ENCODE data around the gene SPATS2L.

GRCh38 chr2:200296118-200296517 lies 10.4 kb upstream of the SPATS2L start:
- TF ChIP-seq CTCF (IDR thresholded peaks at IDR 0.05) (no peak), POLR2A (IDR thresholded peaks at IDR 0.05) (no peak)

Data from lower leg skin (tissue), 3 donors.